Posterior cingulate gyrus (tissue), 11 donors: Measurements from ENCODE around the gene TMEM256.

Source experiments
- DNase-seq, 10 donors: peaks; one replicate each; pipeline versions ENCODE4 v3.0.0 to v3.0.0-alpha.2; 2020 to 2021; ENCODE audit warnings: mixed read lengths in 3 of 10
- intact Hi-C: fragments of 100-400 bp; cut with DNase I; formaldehyde crosslinking; loops from one replicate; pipeline ENCODE4 v1.15.1; 2023

The TMEM256 gene

DNA sequence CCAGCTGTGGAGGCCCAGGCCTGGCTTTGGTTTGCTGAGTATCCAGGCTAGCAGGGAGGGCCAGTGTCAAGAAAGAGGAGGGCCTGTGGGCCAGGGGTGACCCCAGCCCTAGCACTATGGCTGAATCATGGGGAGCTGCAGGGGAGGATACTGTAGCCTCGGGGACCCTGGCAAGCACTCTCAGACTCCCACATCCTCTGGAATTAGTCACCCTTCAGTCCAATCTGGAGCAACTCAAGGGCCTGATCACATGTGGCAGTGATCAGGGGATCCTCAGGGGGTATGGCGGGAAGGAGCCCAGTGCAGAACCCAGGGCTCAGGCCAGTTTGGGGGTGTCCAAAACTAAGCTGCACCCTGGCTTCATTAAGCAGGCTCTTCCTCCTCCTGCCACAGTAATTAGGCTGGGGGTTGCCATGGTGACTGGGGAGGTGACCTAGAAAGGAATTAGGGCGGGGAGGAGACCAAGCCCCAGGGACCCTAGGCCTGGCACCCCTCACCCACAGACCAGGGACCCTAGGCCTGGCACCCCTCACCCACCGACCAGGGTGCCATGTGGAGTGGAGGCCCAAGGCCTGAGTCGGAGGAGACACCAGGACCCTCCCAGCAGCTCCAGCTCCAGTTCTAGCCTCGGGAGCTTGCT is 9.6 kb upstream of the TMEM256 start:
- no peak for DNase-seq
- intact Hi-C loops: no loop called here

DNA sequence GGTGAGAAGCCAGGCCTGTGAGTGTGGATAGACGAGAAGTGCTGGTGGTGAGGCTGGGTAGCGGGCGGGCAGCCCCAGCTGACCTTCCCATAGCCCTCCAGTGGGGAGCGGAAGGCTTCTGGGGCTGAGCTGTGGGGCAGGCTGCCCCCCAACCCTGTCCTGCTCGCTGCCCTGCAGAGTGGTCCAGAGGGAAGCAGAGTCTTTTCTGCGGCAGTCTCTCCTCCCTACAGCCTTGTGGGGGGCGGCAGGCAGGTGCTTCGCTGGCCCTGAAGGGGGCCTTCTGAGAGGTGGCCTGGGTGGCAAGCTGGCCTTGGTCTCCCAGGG is 7.5 kb upstream of the TMEM256 start:
- no peak for DNase-seq
- intact Hi-C loops: no loop called here

GRCh38 chr17:7410634-7411426 is 6.9 kb upstream of the TMEM256 start:
- no peak for DNase-seq
- intact Hi-C loops: no loop called here

- DNase-seq: no peak
These were observed 5.8 kb upstream of the TMEM256 start for GRCh38 chr17:7409716-7410115.

DNA sequence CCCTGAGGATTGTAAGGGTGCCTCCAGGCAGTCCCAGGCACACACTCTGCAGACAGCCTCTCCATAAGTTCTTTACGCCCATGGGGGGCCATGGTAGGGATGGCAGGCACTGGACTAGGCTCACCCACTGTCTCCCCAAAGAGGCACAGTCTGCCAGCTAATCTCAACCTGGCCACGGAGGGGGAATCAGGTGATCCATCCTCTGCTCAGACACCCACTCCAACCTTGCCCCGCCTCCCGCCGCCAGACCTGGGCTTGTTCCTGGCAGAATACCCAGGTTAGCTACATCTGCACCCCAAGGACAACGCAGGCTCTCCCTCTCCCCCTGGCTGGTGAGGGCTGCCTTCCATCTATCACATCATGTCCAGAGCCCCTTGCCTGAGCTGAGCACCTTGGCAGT is 5.0 kb upstream of the TMEM256 start:
- intact Hi-C loops: no loop called here
- DNase-seq: no peak

More at GRCh38 chr17:7409716-7410115, 5.8 kb upstream of the TMEM256 start:
- intact Hi-C loops: no loop called here

DNA sequence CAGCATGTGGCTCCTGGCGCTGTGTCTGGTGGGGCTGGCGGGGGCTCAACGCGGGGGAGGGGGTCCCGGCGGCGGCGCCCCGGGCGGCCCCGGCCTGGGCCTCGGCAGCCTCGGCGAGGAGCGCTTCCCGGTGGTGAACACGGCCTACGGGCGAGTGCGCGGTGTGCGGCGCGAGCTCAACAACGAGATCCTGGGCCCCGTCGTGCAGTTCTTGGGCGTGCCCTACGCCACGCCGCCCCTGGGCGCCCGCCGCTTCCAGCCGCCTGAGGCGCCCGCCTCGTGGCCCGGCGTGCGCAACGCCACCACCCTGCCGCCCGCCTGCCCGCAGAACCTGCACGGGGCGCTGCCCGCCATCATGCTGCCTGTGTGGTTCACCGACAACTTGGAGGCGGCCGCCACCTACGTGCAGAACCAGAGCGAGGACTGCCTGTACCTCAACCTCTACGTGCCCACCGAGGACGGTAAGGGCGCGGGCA is 4.4 kb upstream of the TMEM256 start:
- intact Hi-C loops: no loop called here
- no peak for DNase-seq

DNA sequence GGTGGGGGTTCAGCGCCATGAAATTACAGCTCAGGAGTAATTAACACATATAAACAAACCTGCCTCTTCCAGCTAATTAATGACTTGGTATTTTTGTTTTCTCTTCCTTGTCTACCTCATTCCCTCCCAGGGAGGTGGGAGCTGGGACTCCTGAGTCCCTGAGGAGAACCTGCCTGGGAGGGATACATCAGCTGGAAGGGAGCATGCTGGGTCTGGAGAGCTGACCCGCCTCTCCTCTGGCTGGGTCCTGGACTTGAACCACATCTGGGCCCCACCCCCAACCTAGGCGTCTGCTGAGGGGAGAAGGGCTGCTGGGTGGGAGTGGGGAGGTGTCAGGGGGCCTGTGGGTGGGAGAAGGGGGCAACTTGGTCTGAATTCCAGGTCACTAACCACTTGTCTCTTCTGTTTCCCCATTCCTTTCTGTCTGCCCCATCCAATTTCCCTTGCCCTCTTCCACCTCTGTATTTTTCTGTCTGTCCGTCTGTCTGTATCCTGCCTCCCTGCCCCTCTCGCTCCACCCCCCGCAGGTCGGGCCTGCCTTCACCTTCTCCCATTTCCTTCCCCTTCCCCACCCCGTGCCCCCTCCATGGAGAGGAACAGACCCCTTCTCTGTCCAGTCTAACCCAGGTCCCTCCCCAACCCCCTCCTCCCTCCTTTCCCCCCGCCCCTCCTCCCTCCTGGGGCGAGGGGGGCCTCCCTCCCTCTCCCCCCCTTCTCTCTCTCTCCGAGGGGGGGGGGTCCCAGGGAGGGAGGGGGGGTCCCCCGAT is 3.8 kb upstream of the TMEM256 start, which contains the start of gene NLGN2:
TSS of gene NLGN2 (plus strand) at position 361 of the 767 bp plus-strand sequence. CDS start 411 bp downstream, outside the sequence.
- intact Hi-C loops: no loop called here
- no peak for DNase-seq

DNA sequence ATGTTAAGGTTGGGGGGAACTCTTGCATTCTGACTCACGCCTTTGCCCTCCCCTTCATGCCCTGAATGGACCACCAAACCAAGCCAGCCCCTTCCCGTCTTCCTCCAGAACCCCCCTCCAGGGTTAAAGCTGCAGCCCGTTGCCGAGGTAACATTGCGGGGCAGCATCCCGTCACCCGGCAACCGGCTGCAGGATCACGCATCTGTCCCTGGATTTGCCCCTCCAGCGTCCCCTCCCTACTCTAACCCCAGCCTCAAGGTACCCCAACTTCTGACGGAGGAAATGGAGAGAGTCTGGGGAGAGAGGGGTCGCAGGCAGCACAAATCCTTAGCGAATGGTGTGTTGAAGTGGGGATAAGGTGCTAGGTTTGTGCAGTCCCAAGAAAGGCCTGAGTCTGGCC is 3.2 kb upstream of the TMEM256 start:
- DNase-seq: peak in 1 of 10 donors; percentile 72

GRCh38 chr17:7406235-7406825 is 2.4 kb upstream of the TMEM256 start:
- DNase-seq: no peak
- intact Hi-C loops: no loop called here

More for the DNA sequence above, 3.2 kb upstream of the TMEM256 start:
- intact Hi-C loops: no loop called here

DNA sequence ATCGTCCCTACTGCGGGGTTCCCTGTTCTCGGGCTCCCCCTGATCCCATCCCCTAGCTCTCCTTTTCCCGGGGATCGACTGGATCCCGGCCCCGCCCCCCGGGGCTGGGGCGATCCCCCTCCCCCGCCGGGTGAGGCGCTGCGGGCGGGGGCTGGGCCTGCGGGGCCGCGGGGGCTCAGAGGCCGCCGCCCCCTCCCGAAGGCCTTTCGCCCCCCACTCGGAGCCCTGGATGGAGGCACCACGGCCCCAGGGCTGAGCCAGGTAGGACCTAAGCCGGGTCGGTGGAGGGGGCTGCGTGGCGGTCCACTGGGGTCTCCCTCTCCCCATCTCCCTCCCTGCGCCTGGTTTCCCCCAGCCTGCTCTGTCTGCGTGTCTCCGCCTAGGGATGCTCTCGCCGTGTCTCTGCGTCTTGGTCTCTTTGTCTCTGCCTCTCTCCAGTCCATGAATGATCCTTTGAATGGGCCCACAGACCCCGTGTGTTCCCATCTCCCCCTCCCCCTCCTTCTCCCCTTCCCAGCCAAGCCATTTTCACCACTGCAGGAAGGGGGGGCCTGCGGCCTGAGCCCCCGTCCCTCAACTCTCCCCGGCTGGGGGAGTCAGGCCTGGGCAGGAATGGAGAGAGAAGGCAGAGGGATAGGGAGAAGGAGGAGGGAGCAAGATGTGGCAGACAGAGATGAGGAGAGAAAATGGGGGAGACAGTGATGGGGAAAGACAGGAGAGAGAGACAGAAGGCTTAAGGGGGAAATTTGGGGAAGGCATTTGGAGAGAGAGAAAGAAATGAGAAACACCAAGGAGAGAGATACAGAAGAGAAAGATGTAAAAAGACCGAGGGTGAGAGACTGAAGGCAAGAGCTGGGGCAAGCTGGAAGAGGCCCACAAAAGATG is 1.7 kb upstream of the TMEM256 start:
- DNase-seq: no peak

GRCh38 chr17:7404737-7405349 is 946 bp upstream of the TMEM256 start:
- intact Hi-C loops: loop anchor here (2.0 to 5.0 kb wide), 3 partner anchors 54 to 282 kb away; partner anchors contain the start of genes POLR2A, TP53 and WRAP53
- peak in 6 of 10 donors; percentile 38 to 90 (median 81) for DNase-seq

More for the DNA sequence above, 1.7 kb upstream of the TMEM256 start:
- intact Hi-C loops: loop anchor here (2.0 kb wide), 2 partner anchors 55 to 79 kb away; partner anchors contain the start of gene POLR2A

DNA sequence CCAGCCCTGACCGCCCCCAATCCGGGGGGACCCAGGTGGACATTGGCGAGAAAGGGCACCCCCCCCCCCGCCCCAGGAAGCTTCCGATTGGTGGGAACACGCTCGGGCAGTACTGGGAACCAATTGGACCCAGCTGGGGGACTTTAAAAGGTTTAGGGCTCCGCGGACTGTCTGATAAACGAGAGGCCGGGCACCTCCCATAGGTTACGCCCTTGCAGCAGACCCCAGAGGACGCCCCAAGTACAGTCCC is 245 bp downstream of the TMEM256 start:
- no peak for DNase-seq
- intact Hi-C loops: loop anchor here (5.0 kb wide), 1 partner anchor 284 kb away; the partner anchor contains the start of genes TP53 and WRAP53

DNA sequence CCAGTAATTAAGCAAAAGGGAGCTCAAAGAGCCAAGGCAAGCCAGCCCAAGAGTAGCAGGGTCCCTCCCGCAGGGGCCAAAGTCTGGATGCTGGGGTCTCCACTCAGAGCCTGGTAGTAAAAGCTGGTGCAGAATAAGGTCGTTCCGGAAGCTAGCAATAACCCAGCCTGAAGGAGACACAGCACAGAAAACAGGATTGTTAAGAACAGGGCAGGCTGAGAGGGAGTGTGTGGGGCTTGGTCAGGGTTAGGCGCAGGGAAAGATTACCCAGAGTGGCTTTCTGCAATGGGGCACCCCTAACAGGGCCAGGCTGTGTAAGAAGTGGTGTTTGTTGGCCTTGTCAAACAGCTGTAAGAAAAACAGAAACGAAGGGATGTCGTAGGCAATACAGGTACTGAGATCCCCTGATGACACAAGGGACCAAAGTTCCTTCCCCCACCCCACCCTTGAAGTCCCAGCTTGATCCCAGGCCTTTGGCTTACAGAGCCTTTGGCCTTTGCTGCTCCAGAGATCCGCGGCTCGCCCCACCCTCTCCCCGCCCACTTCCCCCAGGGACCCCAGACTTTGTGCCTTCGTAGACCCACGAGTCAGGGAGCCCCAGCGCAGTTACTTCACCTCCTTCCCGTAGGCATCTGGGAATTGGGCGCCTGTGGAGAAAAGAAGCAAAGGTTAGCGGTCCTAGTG is 712 bp downstream of the TMEM256 start:
- intact Hi-C loops: loop anchor here (5.0 kb wide), 1 partner anchor 284 kb away; the partner anchor contains the start of genes TP53 and WRAP53
- DNase-seq: peak in 1 of 10 donors; percentile 67

DNA sequence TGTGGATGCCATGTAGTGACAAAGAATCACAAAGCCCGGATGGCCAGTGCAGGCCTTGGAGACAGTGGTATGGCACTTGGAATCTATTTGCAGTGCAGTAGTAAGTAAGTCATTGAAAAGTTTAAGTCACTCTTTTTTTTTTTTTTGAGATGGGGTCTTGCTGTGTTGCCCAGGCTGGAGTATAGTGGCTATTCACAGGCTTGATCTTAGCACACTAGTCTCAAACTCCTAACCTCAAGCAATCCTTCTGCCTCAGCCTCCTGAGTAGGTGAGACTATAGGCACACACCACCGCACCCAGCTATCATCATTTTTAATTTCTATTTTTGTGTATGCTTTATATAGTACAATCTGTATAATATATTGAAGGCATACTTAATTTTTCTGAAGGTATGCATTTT is 5.3 kb downstream of the TMEM256 start:
- DNase-seq: peak in 1 of 10 donors; percentile 42
- intact Hi-C loops: no loop called here

- intact Hi-C loops: no loop called here
- no peak for DNase-seq
These were observed 7.8 kb downstream of the TMEM256 start for GRCh38 chr17:7396147-7396546.

DNA sequence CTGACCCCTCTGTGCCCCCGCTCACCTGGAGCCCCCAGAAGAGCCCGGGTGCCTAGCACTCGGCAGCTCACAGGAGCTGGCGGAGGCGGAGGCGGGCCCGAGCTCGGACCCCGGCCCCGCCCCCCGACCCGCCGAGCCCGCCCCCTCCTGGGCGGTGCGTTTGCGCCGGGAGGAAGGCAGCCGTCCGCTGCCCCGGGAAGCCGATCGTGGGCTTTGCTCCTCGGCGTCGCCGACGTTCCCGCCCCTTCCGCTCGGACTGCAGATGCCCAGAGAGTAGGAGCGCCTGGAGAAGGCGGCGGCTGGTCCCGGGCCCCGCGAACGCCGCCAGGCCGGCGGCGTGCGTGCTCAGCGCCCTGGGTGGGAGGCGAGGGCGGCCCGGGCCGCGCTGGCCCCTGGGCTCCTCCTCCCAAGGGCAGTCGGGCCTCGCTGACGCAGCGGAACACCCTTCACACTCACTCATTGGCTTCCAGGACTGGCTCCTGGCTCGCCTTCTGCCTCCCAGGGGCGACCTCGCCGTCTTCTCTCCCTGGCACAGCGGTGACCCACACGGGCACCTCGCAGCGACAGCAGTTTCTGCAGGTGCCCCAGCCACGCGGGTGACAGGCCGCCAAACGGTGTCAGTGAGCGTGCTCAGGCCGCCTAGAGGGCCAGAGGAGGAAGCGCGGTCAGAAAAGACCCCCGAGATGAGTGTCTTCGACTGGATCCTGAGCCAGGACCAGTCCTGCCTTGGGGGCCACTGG is 9.3 kb downstream of the TMEM256 start, which contains the start of gene PLSCR3:
TSS of gene PLSCR3 (minus strand) at position 74 of the 740 bp plus-strand sequence. CDS start 415 bp downstream, outside the sequence.
- intact Hi-C loops: loop anchor here (5.0 kb wide), 1 partner anchor 43 kb away; the partner anchor contains the start of genes FGF11 and TMEM102
- peak; percentile 73 to 98 (median 87) for DNase-seq
